Heart right ventricle (tissue), 16 donors: Measurements from ENCODE around the gene UPF3A. TPM values are rescaled to one million over a fixed set of nuclear protein-coding genes. Genes with fewer than 3 reads are reported as not detected.

Source experiments
- ATAC-seq, 8 donors: fragments of 200-7000 bp; cut with Tn5 transposase; one replicate each; pipeline ENCODE4 v1.9.1; 2020; ENCODE audit warnings: mild to moderate bottlenecking in 8 of 8, moderate library complexity in 8 of 8, moderate number of reproducible peaks in 1 of 8
- DNase-seq, 2 donors: peaks; one replicate each; pipeline ENCODE4 v3.0.0-alpha.2; 2020
- H3K27ac ChIP-seq, 10 donors: fragments of 200-600 bp; sonication (generic) in 2 of 10; one replicate each; pipeline versions ENCODE4 v1.5.0 to v1.8.0; 2020 to 2022; ENCODE audit warnings: mild to moderate bottlenecking in 3 of 10
- H3K27me3 ChIP-seq, 7 donors: fragments of 200-600 bp; one replicate each; pipeline ENCODE4 v1.8.0; 2021 to 2022; ENCODE audit warnings: mild to moderate bottlenecking in 2 of 7
- H3K36me3 ChIP-seq, 9 donors: fragments of 200-600 bp; sonication (generic) in 1 of 9; one replicate each; pipeline versions ENCODE4 v1.5.0 to v1.8.0; 2020 to 2022; ENCODE audit warnings: mild to moderate bottlenecking in 2 of 9
- H3K4me1 ChIP-seq, 9 donors: fragments of 200-600 bp; sonication (generic) in 1 of 9; one replicate each; pipeline versions ENCODE4 v1.5.0 to v1.8.0; 2020 to 2022; ENCODE audit warnings: mild to moderate bottlenecking in 4 of 9
- H3K4me3 ChIP-seq, 10 donors: fragments of 200-600 bp; sonication (generic) in 2 of 10; one replicate each; pipeline versions ENCODE4 v1.5.0 to v1.8.0; 2020 to 2022; ENCODE audit warnings: mild to moderate bottlenecking in 7 of 10, moderate library complexity in 2 of 10
- H3K9me3 ChIP-seq, 11 donors: fragments of 200-600 bp in 10 of 11; sonication (generic) in 2 of 11; one replicate each; pipeline versions ENCODE4 v1.5.0 to v1.8.0; 2013 to 2022; ENCODE audit warnings: mild to moderate bottlenecking in 2 of 11, control low read depth in 1 of 11, moderate library complexity in 1 of 11
- CTCF ChIP-seq, 9 donors: fragments of 200-600 bp; sonication (generic) in 2 of 9; IDR thresholded peaks; one replicate each; pipeline versions ENCODE4 v1.5.0 to v1.8.0; 2021 to 2022; ENCODE audit warnings: antibody characterized with exemption in 9 of 9, mild to moderate bottlenecking in 5 of 9, moderate library complexity in 1 of 9
- WGBS, 2 donors: extraction: QIAGEN DNeasy Blood & Tissue Kit; methylation state at CpG; one replicate each; pipeline ENCODE4 v1.1.7; 2013; ENCODE audit warnings: inconsistent platforms in 1 of 2; 5-methylcytosine and 5-hydroxymethylcytosine counted together
- intact Hi-C, 10 donors: fragments of 100-400 bp; cut with DNase I; formaldehyde crosslinking; loops; one replicate each; pipeline versions ENCODE4 v1.11.1 to v1.14.2; 2022
- polyA plus RNA-seq, 2 donors: library from polyadenylated mRNA; stranded (reverse); fragments of 200-250 nt; gene quantifications; one replicate each; pipeline ENCODE4 v1.2.3, GENCODE V29; 2013
- total RNA-seq, 10 donors: library from RNA; stranded (reverse); fragmentation: NEBNext Ultra II Directional in 3 of 10; extraction: Animal tissue kit (Norgen Biotek cat#: 25700) in 3 of 10; gene quantifications; one replicate each; pipeline versions ENCODE4 v1.2.1 to v1.2.4, GENCODE V29; 2021 to 2023
- donor health status: Arrhythmogenic right ventricular cardiomyopathy.
- donor health status: ischemic (EF 13 %, LVEDD 7.1; RV severe dilation, severe dysfunction).
- donor health status: healthy with polysubstance abuse.
- donor health status: DM: no; HTN: yes; CAD: no.
- donor health status: DM: no; HTN: no; CAD: no.
- donor health status: ischemic (EF 25% LVEDD 6.9; RV normal size, moderate dysfunction).
- donor health status: ischemic (EF 25% LVEDD 5.7; RV mildly dilated, moderate dysfunction).
- donor health status: healthy.
- donor health status: DM: yes; HTN: yes; CAD: no.
- donor health status: Ischemic cardiomyopathy.
- donor health status: ischemic (EF 35%, LVEDD 5.7; RV mildly dilated, moderate dysfunction).
- donor health status: nonischemic (EF 11% LVEDD 7.7; RV severe dilation, severe dysfunction).
- donor health status: DM: yes; HTN: yes; CAD: no.
- donor health status: PGD.
- donor health status: ischemic (EF 29% LVEDD 5.4; RV normal size, mild dysfunction).
- donor health status: nonischemic (EF 23%, LVEDD 6.1; RV moderate dilation, normal function).

Gene UPF3A
- total and polyA plus RNA-seq, 12 donors = 16.6 to 105 (median 20.4) TPM

GRCh38 chr13:114259374-114259773 lies 22.0 kb upstream of the UPF3A start:
- intact Hi-C loops = no loop called here
- no peak for ATAC-seq
- DNase-seq = no peak
- Histone ChIP-seq H3K9me3 (no peaks in the 10 kb centered on the region), H3K36me3 (peaks cover 0 to 100% (median 82%) of the 10 kb centered on the region in 9 donors), H3K4me1 (peaks cover 0 to 25% (median 6%) of the 10 kb centered on the region in 9 donors), H3K4me3 (no peak overlapping the region), H3K27me3 (no peaks in the 10 kb centered on the region), H3K27ac (no peak overlapping the region)
- WGBS, 2 donors = 83 to 84% methylated on average over 7 of the region's 7 CpGs
- no peak for TF ChIP-seq CTCF (IDR thresholded peaks at IDR 0.05)

- whole genome bisulfite sequencing, 2 donors = 68 to 72% methylated on average over 4 of the region's 4 CpGs
- Histone ChIP-seq H3K9me3 (no peaks in the 10 kb centered on the region), H3K27ac (no peak overlapping the region), H3K4me3 (no peak overlapping the region), H3K27me3 (no peaks in the 10 kb centered on the region), H3K36me3 (peaks cover 0 to 100% (median 83%) of the 10 kb centered on the region in 9 donors), H3K4me1 (peaks cover 0 to 25% (median 6%) of the 10 kb centered on the region in 9 donors)
- DNase-seq (no peak), ATAC-seq (peak; percentile 40 to 90 (median 56))
- TF ChIP-seq CTCF (IDR thresholded peaks at IDR 0.05) = no peak
- intact Hi-C loops = no loop called here
Measured at GRCh38 chr13:114259974-114260373, 21.4 kb upstream of the UPF3A start.

GRCh38 chr13:114260814-114261213 lies 20.6 kb upstream of the UPF3A start:
- no peak for ATAC-seq
- H3K27ac ChIP-seq = peak overlapping the region in 2 of 10 donors; percentile 12 to 20
- H3K4me1 ChIP-seq = peaks cover 0 to 25% (median 6%) of the 10 kb centered on the region in 9 donors
- intact Hi-C loops = no loop called here
- 92 to 93% methylated on average over 3 of the region's 3 CpGs for WGBS, 2 donors
- H3K9me3 ChIP-seq = no peaks in the 10 kb centered on the region
- DNase-seq = no peak
- no peak for TF ChIP-seq CTCF (IDR thresholded peaks at IDR 0.05)
- no peak overlapping the region for H3K4me3 ChIP-seq
- H3K27me3 ChIP-seq = no peaks in the 10 kb centered on the region
- H3K36me3 ChIP-seq = peaks cover 0 to 100% (median 85%) of the 10 kb centered on the region in 9 donors

- peaks cover 0 to 25% (median 6%) of the 10 kb centered on the region in 9 donors for H3K4me1 ChIP-seq
- TF ChIP-seq CTCF (IDR thresholded peaks at IDR 0.05) = no peak
- ATAC-seq = peak in 6 of 8 donors; percentile 25 to 78 (median 68)
- no peak overlapping the region for H3K4me3 ChIP-seq
- no peaks in the 10 kb centered on the region for H3K27me3 ChIP-seq
- WGBS, 2 donors = 52 to 65% methylated on average over 3 of the region's 3 CpGs
- H3K36me3 ChIP-seq = peaks cover 0 to 100% (median 89%) of the 10 kb centered on the region in 9 donors
- no peak for DNase-seq
- peak overlapping the region in 3 of 10 donors; percentile 6 to 20 (median 12) for H3K27ac ChIP-seq
- intact Hi-C loops = no loop called here
- H3K9me3 ChIP-seq = no peaks in the 10 kb centered on the region
Measured at GRCh38 chr13:114261328-114261965, 20.0 kb upstream of the UPF3A start.
